HL-60 (cell line): ENCODE results near the gene IL11.

Source experiments
- GABPA ChIP-seq: IDR thresholded peaks from 2 replicates; pipeline ENCODE4 v1.6.1; 2012; ENCODE audit warnings: low read depth
- POLR2AphosphoS5 ChIP-seq: IDR thresholded peaks from 2 replicates; pipeline ENCODE4 v1.6.1; 2012; ENCODE audit warnings: low read depth
- SPI1 ChIP-seq: IDR thresholded peaks from 2 replicates; pipeline ENCODE4 v1.6.1; 2012; ENCODE audit warnings: low read depth, mild to moderate bottlenecking, borderline replicate concordance
- TF ChIP-seq, protein P1 (sequence below): IDR thresholded peaks from one replicate; pipeline ENCODE4 v1.5.1; 2011; ENCODE audit warnings: low read length, control low read depth, inconsistent platforms; ENCODE audit not compliant: insufficient read depth
- TF ChIP-seq, protein P2 (sequence below): IDR thresholded peaks from 2 replicates; pipeline ENCODE4 v1.6.1; 2012; ENCODE audit warnings: low read depth; ENCODE audit not compliant: insufficient replicate concordance

DNA sequence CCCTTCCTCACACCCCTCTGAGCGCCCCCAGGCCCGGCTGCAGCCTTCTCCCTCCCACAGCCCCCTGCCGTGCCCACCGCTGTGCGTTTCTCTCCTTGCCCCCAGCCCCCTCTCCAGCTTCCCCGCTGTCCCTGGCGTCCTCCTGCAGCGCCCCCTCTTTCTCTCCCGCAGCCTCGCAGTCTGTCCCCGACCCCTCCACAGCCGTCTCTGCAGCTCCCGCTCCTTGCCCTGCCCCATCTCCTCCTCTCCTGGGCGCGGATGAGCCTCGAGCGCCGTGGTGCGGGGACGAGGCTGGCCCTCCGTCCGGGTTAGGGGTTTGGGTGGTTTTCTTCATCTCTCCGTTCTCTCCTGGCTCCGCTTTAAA lies 29.5 kb downstream of the IL11 start:
- TF ChIP-seq, protein P1, sequence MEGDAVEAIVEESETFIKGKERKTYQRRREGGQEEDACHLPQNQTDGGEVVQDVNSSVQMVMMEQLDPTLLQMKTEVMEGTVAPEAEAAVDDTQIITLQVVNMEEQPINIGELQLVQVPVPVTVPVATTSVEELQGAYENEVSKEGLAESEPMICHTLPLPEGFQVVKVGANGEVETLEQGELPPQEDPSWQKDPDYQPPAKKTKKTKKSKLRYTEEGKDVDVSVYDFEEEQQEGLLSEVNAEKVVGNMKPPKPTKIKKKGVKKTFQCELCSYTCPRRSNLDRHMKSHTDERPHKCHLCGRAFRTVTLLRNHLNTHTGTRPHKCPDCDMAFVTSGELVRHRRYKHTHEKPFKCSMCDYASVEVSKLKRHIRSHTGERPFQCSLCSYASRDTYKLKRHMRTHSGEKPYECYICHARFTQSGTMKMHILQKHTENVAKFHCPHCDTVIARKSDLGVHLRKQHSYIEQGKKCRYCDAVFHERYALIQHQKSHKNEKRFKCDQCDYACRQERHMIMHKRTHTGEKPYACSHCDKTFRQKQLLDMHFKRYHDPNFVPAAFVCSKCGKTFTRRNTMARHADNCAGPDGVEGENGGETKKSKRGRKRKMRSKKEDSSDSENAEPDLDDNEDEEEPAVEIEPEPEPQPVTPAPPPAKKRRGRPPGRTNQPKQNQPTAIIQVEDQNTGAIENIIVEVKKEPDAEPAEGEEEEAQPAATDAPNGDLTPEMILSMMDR, result no peak
- TF ChIP-seq POLR2AphosphoS5 (no peak), GABPA (no peak), SPI1 (no peak)
- TF ChIP-seq, protein P2, sequence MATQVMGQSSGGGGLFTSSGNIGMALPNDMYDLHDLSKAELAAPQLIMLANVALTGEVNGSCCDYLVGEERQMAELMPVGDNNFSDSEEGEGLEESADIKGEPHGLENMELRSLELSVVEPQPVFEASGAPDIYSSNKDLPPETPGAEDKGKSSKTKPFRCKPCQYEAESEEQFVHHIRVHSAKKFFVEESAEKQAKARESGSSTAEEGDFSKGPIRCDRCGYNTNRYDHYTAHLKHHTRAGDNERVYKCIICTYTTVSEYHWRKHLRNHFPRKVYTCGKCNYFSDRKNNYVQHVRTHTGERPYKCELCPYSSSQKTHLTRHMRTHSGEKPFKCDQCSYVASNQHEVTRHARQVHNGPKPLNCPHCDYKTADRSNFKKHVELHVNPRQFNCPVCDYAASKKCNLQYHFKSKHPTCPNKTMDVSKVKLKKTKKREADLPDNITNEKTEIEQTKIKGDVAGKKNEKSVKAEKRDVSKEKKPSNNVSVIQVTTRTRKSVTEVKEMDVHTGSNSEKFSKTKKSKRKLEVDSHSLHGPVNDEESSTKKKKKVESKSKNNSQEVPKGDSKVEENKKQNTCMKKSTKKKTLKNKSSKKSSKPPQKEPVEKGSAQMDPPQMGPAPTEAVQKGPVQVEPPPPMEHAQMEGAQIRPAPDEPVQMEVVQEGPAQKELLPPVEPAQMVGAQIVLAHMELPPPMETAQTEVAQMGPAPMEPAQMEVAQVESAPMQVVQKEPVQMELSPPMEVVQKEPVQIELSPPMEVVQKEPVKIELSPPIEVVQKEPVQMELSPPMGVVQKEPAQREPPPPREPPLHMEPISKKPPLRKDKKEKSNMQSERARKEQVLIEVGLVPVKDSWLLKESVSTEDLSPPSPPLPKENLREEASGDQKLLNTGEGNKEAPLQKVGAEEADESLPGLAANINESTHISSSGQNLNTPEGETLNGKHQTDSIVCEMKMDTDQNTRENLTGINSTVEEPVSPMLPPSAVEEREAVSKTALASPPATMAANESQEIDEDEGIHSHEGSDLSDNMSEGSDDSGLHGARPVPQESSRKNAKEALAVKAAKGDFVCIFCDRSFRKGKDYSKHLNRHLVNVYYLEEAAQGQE, result no peak
